BLaER1 (cell line): ENCODE results near the gene B4GALT6.
A peak's percentile ranks its signal among the peaks of the same experiment; 100 is the strongest.

Experiments used
- H3K27ac ChIP-seq: shearing (Covaris generic); formaldehyde crosslinking; 2 replicates; pipeline ENCODE4 v1.8.1; 2022
- H3K27me3 ChIP-seq: shearing (Covaris generic); formaldehyde crosslinking; 2 replicates; pipeline ENCODE4 v1.8.1; 2022
- H3K36me3 ChIP-seq: shearing (Covaris generic); formaldehyde crosslinking; 2 replicates; pipeline ENCODE4 v1.8.1; 2022
- H3K4me1 ChIP-seq: shearing (Covaris generic); formaldehyde crosslinking; 2 replicates; pipeline ENCODE4 v1.8.1; 2022
- H3K4me2 ChIP-seq: shearing (Covaris generic); formaldehyde crosslinking; 2 replicates; pipeline ENCODE4 v1.8.1; 2022
- H3K4me3 ChIP-seq: shearing (Covaris generic); formaldehyde crosslinking; 2 replicates; pipeline ENCODE4 v1.8.1; 2022
- H3K9ac ChIP-seq: shearing (Covaris generic); formaldehyde crosslinking; 2 replicates; pipeline ENCODE4 v1.8.1; 2022
- H3K9me3 ChIP-seq: shearing (Covaris generic); formaldehyde crosslinking; 2 replicates; pipeline ENCODE4 v1.8.1; 2022
- H4K20me1 ChIP-seq: shearing (Covaris generic); formaldehyde crosslinking; 2 replicates; pipeline ENCODE4 v1.8.1; 2022
- Cebpa-rat ChIP-seq: shearing (Covaris generic); IDR thresholded peaks from 2 replicates; pipeline ENCODE4 v1.8.1; 2022

B4GALT6 gene

DNA sequence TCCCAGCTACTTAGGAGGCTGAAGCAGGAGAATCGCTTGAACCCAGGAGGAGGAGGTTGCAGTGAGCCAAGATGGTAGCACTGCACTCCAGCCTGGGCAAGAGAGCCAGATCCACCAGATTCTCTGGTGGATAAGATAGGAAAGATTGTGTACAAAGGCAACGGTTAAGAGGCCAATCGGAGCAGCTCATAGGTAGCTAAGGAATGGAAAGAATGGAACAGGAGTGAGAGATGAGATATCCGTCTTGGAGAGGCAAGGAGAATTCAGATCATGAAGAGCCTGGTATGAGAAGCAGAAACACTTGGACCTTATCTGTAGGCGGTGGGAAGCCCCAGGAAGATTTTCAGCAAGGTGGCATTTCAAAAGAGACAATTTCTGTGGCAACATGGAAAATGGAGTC lies 65.6 kb downstream of the B4GALT6 start:
- no peak for TF ChIP-seq Cebpa-rat

DNA sequence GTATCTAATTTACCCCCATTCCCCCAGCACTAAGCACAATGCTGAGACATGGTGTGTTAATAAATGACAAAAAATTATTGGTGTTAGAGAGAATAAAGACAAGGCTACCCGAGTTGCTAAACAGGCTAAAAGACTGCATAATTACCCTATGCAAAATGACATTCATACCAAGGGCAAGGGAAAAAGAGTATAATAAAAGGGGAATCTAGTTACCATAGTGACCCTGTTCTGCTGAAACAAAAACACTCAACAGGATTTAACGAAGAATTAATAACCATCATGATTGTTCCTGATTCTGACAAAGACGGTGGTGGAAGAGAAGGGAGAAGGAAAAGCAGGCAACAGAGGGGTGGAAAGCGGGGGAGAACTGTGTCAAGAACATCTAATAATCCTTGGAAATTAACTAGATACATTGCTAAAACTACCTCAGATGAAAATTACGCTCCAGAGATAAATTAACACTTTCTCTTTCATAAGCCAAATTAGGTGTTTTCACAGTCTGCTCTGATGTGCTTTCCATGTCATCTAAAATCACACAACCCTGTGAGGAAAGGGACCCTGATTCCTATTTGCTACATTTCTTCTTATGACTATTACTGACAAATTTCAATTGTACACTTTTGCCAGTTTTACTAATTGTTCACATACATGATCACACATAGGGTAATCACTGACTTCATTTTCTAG lies 67.2 kb downstream of the B4GALT6 start:
- no peak overlapping the region for H3K4me2 ChIP-seq
- no peaks in the 10 kb centered on the region for H4K20me1 ChIP-seq
- no peak for TF ChIP-seq Cebpa-rat
- no peak overlapping the region for H3K4me3 ChIP-seq
- no peaks in the 10 kb centered on the region for H3K4me1 ChIP-seq
- H3K27me3 ChIP-seq, result no peaks in the 10 kb centered on the region
- H3K36me3 ChIP-seq, result no peaks in the 10 kb centered on the region
- H3K9me3 ChIP-seq, result no peaks in the 10 kb centered on the region
- H3K27ac ChIP-seq, result no peak overlapping the region
- H3K9ac ChIP-seq, result no peak overlapping the region

More for the DNA sequence above, 65.6 kb downstream of the B4GALT6 start:
- Histone ChIP-seq H3K27ac (no peak overlapping the region), H4K20me1 (no peaks in the 10 kb centered on the region), H3K4me2 (no peak overlapping the region), H3K9me3 (no peaks in the 10 kb centered on the region), H3K36me3 (no peaks in the 10 kb centered on the region), H3K9ac (no peak overlapping the region), H3K4me3 (no peak overlapping the region), H3K4me1 (no peaks in the 10 kb centered on the region), H3K27me3 (no peaks in the 10 kb centered on the region)

DNA sequence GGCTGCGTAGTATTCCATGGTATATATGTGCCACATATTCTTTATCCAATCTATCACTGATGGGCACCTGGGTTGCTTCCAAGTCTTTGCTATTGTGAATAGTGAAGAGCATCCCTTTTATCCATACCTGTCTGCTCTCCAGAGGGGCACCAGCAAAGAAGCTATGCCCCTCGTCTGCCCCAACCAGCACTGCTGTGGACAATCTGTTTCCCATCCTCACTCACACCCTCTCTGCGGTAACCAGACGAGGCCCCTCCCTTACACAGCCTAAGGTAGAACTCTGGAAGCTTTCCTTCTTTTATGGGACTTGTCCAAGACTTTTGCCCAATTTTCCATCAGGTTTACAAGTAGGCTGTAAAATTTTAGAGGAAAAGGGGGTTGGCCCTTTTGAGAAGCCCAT lies 67.8 kb downstream of the B4GALT6 start:
- H3K4me1 ChIP-seq, result no peaks in the 10 kb centered on the region
- H3K36me3 ChIP-seq, result no peaks in the 10 kb centered on the region
- H3K9ac ChIP-seq, result no peak overlapping the region
- H3K27ac ChIP-seq, result no peak overlapping the region
- H3K4me3 ChIP-seq, result no peak overlapping the region
- no peaks in the 10 kb centered on the region for H4K20me1 ChIP-seq
- no peaks in the 10 kb centered on the region for H3K9me3 ChIP-seq
- TF ChIP-seq Cebpa-rat, result no peak
- no peaks in the 10 kb centered on the region for H3K27me3 ChIP-seq
- H3K4me2 ChIP-seq, result no peak overlapping the region

DNA sequence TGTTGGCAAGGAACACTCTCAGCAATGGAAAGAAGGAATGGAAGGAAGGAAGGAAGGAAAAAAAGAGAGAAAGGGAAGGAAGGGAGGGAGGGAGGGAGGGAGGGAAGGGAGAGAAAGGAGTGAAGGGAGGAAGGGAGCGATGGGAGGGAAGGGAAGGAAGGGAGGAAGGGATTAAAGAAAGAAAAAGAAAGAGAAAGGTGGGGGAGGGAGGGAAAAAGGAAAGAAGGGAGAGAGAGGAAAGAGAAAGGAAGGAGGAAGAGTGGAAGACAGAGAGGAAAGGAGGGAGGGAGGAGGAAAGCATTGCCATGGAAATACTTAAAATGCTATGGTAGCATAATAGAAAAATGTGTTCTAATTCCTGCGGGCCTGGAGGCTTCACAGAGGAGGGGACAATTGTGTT lies 70.3 kb downstream of the B4GALT6 start:
- Histone ChIP-seq H4K20me1 (no peaks in the 10 kb centered on the region), H3K27me3 (no peaks in the 10 kb centered on the region), H3K36me3 (no peaks in the 10 kb centered on the region), H3K27ac (no peak overlapping the region), H3K4me3 (no peak overlapping the region), H3K9ac (no peak overlapping the region), H3K4me1 (peaks cover 15% of the 10 kb centered on the region), H3K4me2 (no peak overlapping the region), H3K9me3 (no peaks in the 10 kb centered on the region)
- TF ChIP-seq Cebpa-rat, result no peak

DNA sequence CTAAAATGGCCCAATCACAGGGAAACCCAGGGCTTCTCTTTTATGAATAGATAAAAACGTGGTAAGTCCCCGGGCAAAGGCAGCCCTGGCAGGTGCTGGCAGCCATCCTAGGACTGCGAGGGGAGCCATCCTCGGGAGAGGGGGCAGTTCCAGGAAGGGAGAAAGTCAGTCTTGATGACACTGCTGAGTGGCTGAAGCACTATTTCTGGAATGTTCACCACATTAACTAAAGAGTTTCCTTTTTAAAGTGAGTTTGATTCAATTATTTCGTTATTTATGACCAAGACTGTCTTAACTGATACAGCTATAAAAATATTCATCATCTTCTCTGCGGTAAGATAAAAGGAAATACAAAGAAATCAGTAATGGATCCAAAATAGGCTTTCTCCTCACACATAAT lies 72.3 kb downstream of the B4GALT6 start:
- H3K4me3 ChIP-seq, result no peak overlapping the region
- no peaks in the 10 kb centered on the region for H4K20me1 ChIP-seq
- no peaks in the 10 kb centered on the region for H3K27me3 ChIP-seq
- H3K27ac ChIP-seq, result no peak overlapping the region
- no peak overlapping the region for H3K4me2 ChIP-seq
- H3K9ac ChIP-seq, result no peak overlapping the region
- H3K4me1 ChIP-seq, result peaks cover 15% of the 10 kb centered on the region
- no peaks in the 10 kb centered on the region for H3K9me3 ChIP-seq
- H3K36me3 ChIP-seq, result no peaks in the 10 kb centered on the region
- TF ChIP-seq Cebpa-rat, result no peak

DNA sequence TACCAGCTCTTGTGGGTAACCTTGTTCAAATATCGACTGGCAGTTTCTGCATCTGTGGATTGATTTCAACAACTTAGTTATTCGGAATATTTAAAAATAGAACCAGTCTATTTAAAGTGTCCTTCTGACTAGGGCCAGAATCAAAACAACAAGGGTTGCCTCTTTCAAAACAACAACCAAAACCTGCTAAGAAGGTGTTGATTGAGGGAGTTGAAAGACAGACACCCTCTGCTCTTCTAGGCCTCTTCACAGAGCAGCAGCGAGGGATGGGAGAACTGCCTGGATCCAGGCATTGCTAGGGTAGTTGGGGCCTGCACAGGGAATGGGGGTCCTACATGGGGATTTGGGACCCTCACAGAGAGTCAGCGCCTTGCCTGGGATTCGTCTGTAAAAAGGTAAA lies 72.9 kb downstream of the B4GALT6 start:
- Histone ChIP-seq H3K4me1 (peaks cover 15% of the 10 kb centered on the region), H4K20me1 (no peaks in the 10 kb centered on the region), H3K27ac (no peak overlapping the region), H3K9me3 (no peaks in the 10 kb centered on the region), H3K36me3 (no peaks in the 10 kb centered on the region), H3K9ac (no peak overlapping the region), H3K4me2 (peak overlapping the region; percentile 34), H3K27me3 (no peaks in the 10 kb centered on the region), H3K4me3 (no peak overlapping the region)
- TF ChIP-seq Cebpa-rat, result no peak

DNA sequence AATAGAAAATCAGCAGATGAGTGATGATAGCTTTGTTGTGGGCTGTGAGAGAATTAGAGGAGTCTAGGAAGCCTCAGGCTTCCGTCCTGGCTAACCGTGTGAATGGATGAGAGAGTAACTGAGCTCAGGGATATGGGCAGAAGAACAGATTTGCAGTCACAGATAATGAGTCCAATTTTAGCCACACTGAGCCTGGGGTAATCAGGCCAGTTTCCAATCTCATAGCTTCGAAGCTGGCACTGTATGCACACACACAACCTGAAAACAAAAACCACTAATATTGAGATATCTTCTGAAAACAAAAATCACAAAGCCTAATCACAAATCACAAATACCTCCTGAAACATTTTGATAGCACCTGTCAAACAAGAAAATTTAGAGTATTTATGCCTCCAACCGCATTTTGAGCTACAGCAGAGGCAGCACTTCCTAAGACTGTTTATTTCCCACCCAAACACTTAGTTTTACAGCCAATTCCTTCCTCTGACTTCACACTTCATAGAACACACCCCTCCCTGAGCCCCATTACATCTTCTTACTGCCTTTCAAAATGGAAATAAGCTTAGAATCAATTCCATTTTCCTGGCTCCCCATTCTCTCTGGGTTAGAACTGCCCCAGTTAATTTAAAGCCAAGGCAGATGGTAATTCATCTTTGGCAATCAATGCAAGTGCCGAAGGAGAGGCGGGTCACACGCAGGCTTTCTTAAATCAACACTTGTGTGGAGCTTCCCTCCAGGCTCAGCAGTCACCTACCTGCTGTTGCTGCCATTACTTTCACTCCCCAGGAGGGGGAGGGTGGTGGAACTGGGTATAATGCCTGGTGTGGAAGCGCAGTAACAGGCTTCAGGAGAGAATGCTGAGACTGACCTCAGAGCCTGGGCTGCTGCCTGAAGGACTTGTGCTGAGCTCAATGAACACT lies 73.8 kb downstream of the B4GALT6 start:
- no peaks in the 10 kb centered on the region for H3K9me3 ChIP-seq
- H3K36me3 ChIP-seq, result no peaks in the 10 kb centered on the region
- H3K27ac ChIP-seq, result no peak overlapping the region
- no peak overlapping the region for H3K4me3 ChIP-seq
- peaks cover 15% of the 10 kb centered on the region for H3K4me1 ChIP-seq
- H3K4me2 ChIP-seq, result peak overlapping the region; percentile 34
- TF ChIP-seq Cebpa-rat, result no peak
- H4K20me1 ChIP-seq, result no peaks in the 10 kb centered on the region
- no peak overlapping the region for H3K9ac ChIP-seq
- no peaks in the 10 kb centered on the region for H3K27me3 ChIP-seq

DNA sequence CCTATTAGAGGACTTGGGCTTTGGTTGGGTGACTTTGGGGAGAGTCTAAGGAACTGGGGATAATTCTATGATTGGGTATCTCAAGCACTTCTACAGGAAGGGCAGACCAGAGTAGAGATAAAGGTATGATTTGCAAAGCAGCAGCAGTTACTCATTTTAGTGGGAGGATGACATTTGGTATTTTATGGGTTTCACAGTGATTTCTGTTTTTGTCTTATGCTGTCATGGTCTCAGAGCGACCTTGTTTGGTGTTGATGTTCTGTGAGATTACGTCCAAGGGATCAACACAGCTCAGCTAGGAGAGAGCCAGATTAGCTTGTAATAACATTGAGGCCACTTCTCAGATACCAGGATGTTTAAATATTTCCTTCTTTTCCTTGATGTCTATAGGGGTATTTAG lies 74.5 kb downstream of the B4GALT6 start:
- H3K9ac ChIP-seq, result no peak overlapping the region
- H3K4me2 ChIP-seq, result no peak overlapping the region
- H3K4me3 ChIP-seq, result no peak overlapping the region
- no peaks in the 10 kb centered on the region for H4K20me1 ChIP-seq
- H3K9me3 ChIP-seq, result no peaks in the 10 kb centered on the region
- H3K36me3 ChIP-seq, result no peaks in the 10 kb centered on the region
- no peaks in the 10 kb centered on the region for H3K27me3 ChIP-seq
- H3K4me1 ChIP-seq, result peaks cover 15% of the 10 kb centered on the region
- TF ChIP-seq Cebpa-rat, result no peak
- H3K27ac ChIP-seq, result no peak overlapping the region

DNA sequence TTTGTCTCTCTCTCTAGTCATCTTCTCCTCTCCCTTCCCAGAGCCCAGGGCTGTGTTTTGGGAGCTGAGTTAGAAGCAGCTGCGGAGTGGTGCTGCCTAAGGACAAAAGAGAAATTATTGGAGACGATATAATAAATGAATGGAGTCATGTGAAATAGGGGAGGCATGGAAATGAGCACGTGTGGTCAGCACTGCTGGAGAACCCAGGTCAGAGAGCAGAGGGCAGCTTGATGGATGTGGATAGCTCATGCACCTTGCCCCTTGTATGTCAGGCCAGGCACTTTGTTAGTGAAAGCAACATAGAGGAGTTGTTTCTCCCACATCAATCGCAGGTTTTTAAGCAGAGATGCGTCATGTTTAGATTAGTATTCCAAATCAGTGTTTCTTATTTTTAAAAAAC lies 77.0 kb downstream of the B4GALT6 start:
- Histone ChIP-seq H3K4me1 (peaks cover 15% of the 10 kb centered on the region), H3K9ac (no peak overlapping the region), H3K27me3 (no peaks in the 10 kb centered on the region), H3K4me3 (no peak overlapping the region), H4K20me1 (no peaks in the 10 kb centered on the region), H3K27ac (no peak overlapping the region), H3K36me3 (no peaks in the 10 kb centered on the region), H3K9me3 (no peaks in the 10 kb centered on the region), H3K4me2 (no peak overlapping the region)
- TF ChIP-seq Cebpa-rat, result no peak

DNA sequence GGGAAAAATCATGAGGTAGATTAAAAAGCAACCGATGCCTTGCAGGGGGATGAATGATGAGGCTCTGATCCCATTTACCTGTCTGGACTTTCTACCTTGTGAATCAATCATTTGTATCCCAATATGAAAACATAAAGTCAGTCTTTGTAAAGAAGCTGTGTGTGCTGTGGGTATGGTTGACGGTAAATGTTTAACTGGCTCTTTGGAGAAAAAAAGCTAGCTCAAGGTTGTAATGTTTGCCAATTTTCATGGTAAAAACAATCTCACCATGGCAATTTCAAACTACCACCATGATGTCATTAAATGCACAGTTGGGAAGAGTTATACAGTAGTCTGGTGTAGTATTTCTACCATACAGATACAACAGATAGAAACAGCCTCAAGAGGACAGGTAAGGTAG lies 78.1 kb downstream of the B4GALT6 start:
- H3K4me2 ChIP-seq, result no peak overlapping the region

More for the DNA sequence above, 78.1 kb downstream of the B4GALT6 start:
- Histone ChIP-seq H3K9ac (no peak overlapping the region), H3K27me3 (no peaks in the 10 kb centered on the region), H3K4me3 (no peak overlapping the region), H3K36me3 (no peaks in the 10 kb centered on the region), H3K9me3 (no peaks in the 10 kb centered on the region), H3K27ac (no peak overlapping the region), H4K20me1 (no peaks in the 10 kb centered on the region), H3K4me1 (peaks cover 14% of the 10 kb centered on the region)
- no peak for TF ChIP-seq Cebpa-rat
